ENCODE measurements around the gene FBXO15. TPM values are rescaled to one million over a fixed set of nuclear protein-coding genes. Genes with fewer than 3 reads are reported as not detected.

The FBXO15 gene
- total and polyA plus RNA-seq, 2 donors (not counting 3 experiments of a cell fraction or from before 2014, with no cell fraction given), result not detected

DNA sequence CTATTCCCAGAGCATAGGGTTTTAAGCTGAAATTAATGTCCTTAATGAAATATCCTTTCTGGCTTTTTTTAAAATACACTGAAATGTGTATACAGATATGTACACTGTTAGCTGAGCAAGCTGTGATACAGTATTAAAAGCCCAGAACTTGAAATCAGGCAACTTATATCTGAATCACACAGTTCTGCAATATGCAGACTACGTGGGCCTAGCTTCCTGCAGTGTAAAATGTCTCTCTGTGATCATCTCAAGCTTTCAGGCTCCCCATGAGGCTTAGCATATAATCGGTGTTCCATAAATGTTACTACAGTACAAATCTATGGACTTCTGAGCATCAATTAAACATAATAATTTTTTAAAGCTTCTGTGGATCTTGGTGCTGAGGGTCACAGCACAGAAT, 8.2 kb downstream of the FBXO15 start:
- TF ChIP-seq GATA2 (IDR thresholded peaks at IDR 0.05; ENCODE audit: insufficient read depth, insufficient read length, low read depth, low read length), result no peak
- TF ChIP-seq EZH2 (IDR thresholded peaks at IDR 0.05; ENCODE audit: borderline replicate concordance, low read depth, low read length, severe bottlenecking), result no peak
- no peak for TF ChIP-seq POLR2AphosphoS5 (IDR thresholded peaks at IDR 0.05; ENCODE audit: insufficient read depth, low read depth, low read length)
- no peak for TF ChIP-seq MYC (IDR thresholded peaks at IDR 0.05; ENCODE audit: low read depth, low read length)
- no peak for TF ChIP-seq FOS (IDR thresholded peaks at IDR 0.05; ENCODE audit: borderline replicate concordance, insufficient read depth, low read length)
- Histone ChIP-seq H3K4me1 (ENCODE audit: control insufficient read depth, extremely low read depth, insufficient read depth, low read length) (no peaks in the 10 kb centered on the region), H3K79me2 (ENCODE audit: control insufficient read depth, insufficient read depth, low read length) (no peaks in the 10 kb centered on the region), H3K27ac (ENCODE audit: insufficient read depth, low read depth, low read length) (no peak overlapping the region), H4K20me1 (replicated peaks; ENCODE audit: control insufficient read depth, extremely low read depth, insufficient read depth, low read length) (no peaks in the 10 kb centered on the region), H3K9me3 (replicated peaks; ENCODE audit: control insufficient read depth, insufficient read depth, low read length) (no peaks in the 10 kb centered on the region), H3K36me3 (ENCODE audit: control insufficient read depth in 2 of 2, extremely low read depth in 1 of 2, insufficient read depth in 2 of 2, low read length in 2 of 2) (no peaks in the 10 kb centered on the region), H2AFZ (ENCODE audit: low read depth, low read length) (no peak overlapping the region), H3K4me3 (replicated peaks in 1 of 3; ENCODE audit: insufficient read depth in 1 of 3, low read depth in 1 of 3, low read length in 3 of 3) (no peak overlapping the region), H3K27me3 (ENCODE audit: control insufficient read depth in 2 of 2, insufficient read depth in 2 of 2, low read length in 2 of 2) (no peaks in the 10 kb centered on the region), H3K9me1 (replicated peaks; ENCODE audit: control insufficient read depth, extremely low read depth, insufficient read depth, low read length) (no peaks in the 10 kb centered on the region), H3K4me2 (ENCODE audit: insufficient read depth, low read length) (no peak overlapping the region), H3K9ac (replicated peaks; ENCODE audit: extremely low read depth, insufficient read depth, low read length) (no peak overlapping the region)
- ChIA-PET CTCF (no interaction called here), POLR2A (no interaction called here)
- no TSS peak for BruUV-seq (replicated peaks)
- dilution Hi-C loops (cut with MboI; ENCODE audit: extremely low pct_ligation_motif_present, low sequenced_read_pairs) (no loop called here), intact Hi-C loops (cut with micrococcal nuclease) (no loop called here)
- DNase-seq (ENCODE audit: low read depth, low spot score) (no peak), FAIRE-seq (no peak)

DNA sequence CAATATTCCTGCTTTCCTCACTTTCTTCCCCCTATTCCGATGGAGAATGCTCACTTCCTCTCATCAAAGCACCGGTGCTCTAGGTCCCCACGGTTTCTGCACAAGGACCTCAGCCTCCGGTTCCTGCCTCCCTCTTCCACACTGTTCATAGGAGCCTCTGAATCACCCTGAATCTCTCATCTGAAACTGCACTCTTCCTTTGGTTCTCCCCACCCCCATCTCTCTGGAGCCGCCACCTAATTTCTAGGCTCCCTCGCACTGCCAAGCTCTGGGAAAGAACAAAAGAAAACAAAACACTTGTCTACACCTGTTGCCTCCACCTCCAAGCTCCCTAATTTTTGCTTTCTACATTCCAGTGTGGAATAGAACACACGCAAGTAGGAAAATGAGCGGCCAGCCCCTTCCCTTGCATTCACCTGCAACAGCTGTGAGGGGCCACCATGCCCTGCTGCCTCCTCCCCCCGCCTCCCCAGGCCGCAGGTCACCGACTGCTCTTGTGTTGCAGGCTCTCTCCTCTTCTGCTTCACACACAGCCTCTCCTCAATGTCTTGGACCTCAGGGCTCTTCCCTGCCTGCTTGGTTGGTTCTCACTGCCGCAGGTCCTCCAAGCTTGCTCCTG, 9.6 kb downstream of the FBXO15 start:
- CTCF ChIA-PET, result no interaction called here
- Histone ChIP-seq H3K79me2 (ENCODE audit: control insufficient read depth, insufficient read depth, low read length) (no peaks in the 10 kb centered on the region), H4K20me1 (replicated peaks; ENCODE audit: control insufficient read depth, extremely low read depth, insufficient read depth, low read length) (no peaks in the 10 kb centered on the region), H3K9me3 (replicated peaks; ENCODE audit: control insufficient read depth, insufficient read depth, low read length) (no peaks in the 10 kb centered on the region), H3K27ac (ENCODE audit: insufficient read depth, low read depth, low read length) (no peak overlapping the region), H3K4me1 (ENCODE audit: control insufficient read depth, extremely low read depth, insufficient read depth, low read length) (no peaks in the 10 kb centered on the region), H3K36me3 (ENCODE audit: control insufficient read depth in 2 of 2, extremely low read depth in 1 of 2, insufficient read depth in 2 of 2, low read length in 2 of 2) (no peaks in the 10 kb centered on the region), H3K27me3 (ENCODE audit: control insufficient read depth in 2 of 2, insufficient read depth in 2 of 2, low read length in 2 of 2) (no peaks in the 10 kb centered on the region), H3K4me3 (replicated peaks in 1 of 3; ENCODE audit: insufficient read depth in 1 of 3, low read depth in 1 of 3, low read length in 3 of 3) (no peak overlapping the region), H3K4me2 (ENCODE audit: insufficient read depth, low read length) (no peak overlapping the region), H3K9ac (replicated peaks; ENCODE audit: extremely low read depth, insufficient read depth, low read length) (no peak overlapping the region), H3K9me1 (replicated peaks; ENCODE audit: control insufficient read depth, extremely low read depth, insufficient read depth, low read length) (no peaks in the 10 kb centered on the region), H2AFZ (ENCODE audit: low read depth, low read length) (no peak overlapping the region)
- TF ChIP-seq CTCF (IDR thresholded peaks at IDR 0.05; ENCODE audit: extremely low read depth in 1 of 2, insufficient read depth in 1 of 2, low read depth in 1 of 2, low read length in 2 of 2) (no peak), MYC (IDR thresholded peaks at IDR 0.05; ENCODE audit: low read depth, low read length) (no peak), EZH2 (IDR thresholded peaks at IDR 0.05; ENCODE audit: borderline replicate concordance, low read depth, low read length, severe bottlenecking) (no peak), MAX (IDR thresholded peaks at IDR 0.05; ENCODE audit: insufficient read depth, insufficient read length) (no peak), POLR2A (IDR thresholded peaks at IDR 0.05; ENCODE audit: low read depth, low read length) (no peak), POLR2AphosphoS5 (IDR thresholded peaks at IDR 0.05; ENCODE audit: insufficient read depth, low read depth, low read length) (no peak), JUN (IDR thresholded peaks at IDR 0.05; ENCODE audit: borderline replicate concordance, insufficient read depth, insufficient read length, low read depth) (no peak)
- dilution Hi-C loops (cut with MboI; ENCODE audit: extremely low pct_ligation_motif_present, low sequenced_read_pairs) (no loop called here), intact Hi-C loops (cut with micrococcal nuclease) (no loop called here)
- BruUV-seq (replicated peaks), result no TSS peak
- POLR2A ChIA-PET, result no interaction called here
- DNase-seq (ENCODE audit: low read depth, low spot score), result no peak
- FAIRE-seq, result no peak
